GM10248 (cell line): ENCODE data around the gene MAPK10.

Experiments
- CTCF ChIA-PET: fragments of 300-600 bp; sonication (Branson Sonifier 250); formaldehyde crosslinking; extraction: SDS; loops from one replicate; lab custom pipeline; 2021; ENCODE audit warnings: antibody characterized with exemption; lab: Yijun Ruan, JAX
- POLR2A ChIA-PET: fragments of 350-650 bp; sonication (Branson Sonifier 250); formaldehyde crosslinking; extraction: SDS; loops from one replicate; lab custom pipeline; 2020; ENCODE audit warnings: antibody characterized with exemption; lab: Yijun Ruan, JAX
- DNase-seq: peaks from one replicate; pipeline ENCODE4 v3.0.0; 2012; ENCODE audit errors: extremely low spot score
- CTCF ChIP-seq: IDR thresholded peaks from 2 replicates; pipeline ENCODE4 v1.5.1; 2012; ENCODE audit warnings: mild to moderate bottlenecking, low read depth; ENCODE audit errors: extremely low read depth, missing control alignments, control extremely low read depth

The MAPK10 gene

DNA sequence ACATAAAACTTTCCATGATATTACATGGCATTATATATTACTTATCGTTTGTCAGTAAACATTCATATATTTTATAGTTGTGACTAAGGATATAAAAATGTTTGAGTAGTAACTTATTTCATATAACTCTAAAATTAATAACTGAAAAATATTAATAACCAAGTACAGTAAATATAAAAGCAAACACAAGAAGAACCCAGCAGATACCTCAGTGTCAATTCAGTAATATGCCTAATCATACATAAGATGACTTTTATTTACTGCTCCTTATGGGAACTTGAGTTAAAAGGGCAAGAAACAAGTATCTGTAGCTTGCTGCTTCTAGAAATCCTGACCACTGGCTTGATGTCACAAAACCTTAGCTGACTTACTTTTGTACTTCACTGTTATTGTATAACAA is 28.4 kb upstream of the MAPK10 start:
- no peak for TF ChIP-seq CTCF
- no peak for DNase-seq
- CTCF ChIA-PET = no interaction called here
- POLR2A ChIA-PET = no interaction called here

- DNase-seq = no peak
- TF ChIP-seq CTCF = no peak
- ChIA-PET POLR2A (no interaction called here), CTCF (no interaction called here)
These were observed 27.1 kb upstream of the MAPK10 start for GRCh38 chr4:86386817-86387415.

DNA sequence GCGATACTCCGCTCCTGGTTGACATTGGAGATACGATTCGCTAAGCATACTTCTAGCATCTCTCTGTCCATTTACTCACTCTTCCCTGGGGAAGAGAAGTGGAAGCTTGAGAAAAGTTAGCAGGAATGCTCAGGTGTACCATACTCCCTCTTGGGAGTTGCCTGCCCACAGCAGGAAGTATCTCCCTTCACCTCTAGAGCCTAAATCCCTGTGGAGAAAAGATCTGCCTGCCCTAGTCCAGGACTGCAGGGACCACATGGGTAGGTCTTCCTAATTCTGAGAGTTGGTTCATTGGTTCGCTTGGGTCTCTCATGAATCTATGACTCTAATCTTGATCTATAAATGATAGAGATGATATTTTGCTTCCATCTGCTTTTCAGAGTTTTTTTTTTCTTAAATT is 26.3 kb upstream of the MAPK10 start:
- DNase-seq = no peak
- no peak for TF ChIP-seq CTCF
- POLR2A ChIA-PET = no interaction called here
- CTCF ChIA-PET = no interaction called here

DNA sequence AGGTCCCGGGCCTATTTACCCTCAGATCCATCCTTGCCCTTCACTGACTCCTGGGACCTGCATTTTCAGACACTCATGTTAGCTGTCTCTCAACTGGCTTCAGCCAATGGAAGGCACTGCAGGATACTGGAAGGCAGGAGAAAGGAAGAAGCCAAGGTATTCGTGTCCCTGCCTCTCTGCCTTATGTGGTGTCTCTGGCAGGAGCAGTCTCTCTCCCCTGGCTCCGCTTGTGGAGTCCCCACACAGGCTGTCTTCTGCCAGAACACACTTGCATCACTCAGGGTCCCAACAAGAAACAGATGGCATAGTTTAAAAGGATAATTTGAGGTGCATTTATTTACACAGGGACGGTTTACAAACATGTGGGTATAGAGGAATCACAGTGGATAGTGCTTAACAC is 21.6 kb upstream of the MAPK10 start:
- CTCF ChIA-PET = no interaction called here
- no peak for TF ChIP-seq CTCF
- DNase-seq = no peak
- POLR2A ChIA-PET = no interaction called here

GRCh38 chr4:86380181-86380724 is 20.4 kb upstream of the MAPK10 start:
- CTCF ChIA-PET = no interaction called here
- POLR2A ChIA-PET = no interaction called here
- no peak for DNase-seq
- no peak for TF ChIP-seq CTCF

- POLR2A ChIA-PET = no interaction called here
- CTCF ChIA-PET = no interaction called here
- no peak for TF ChIP-seq CTCF
- no peak for DNase-seq
These were observed 17.0 kb upstream of the MAPK10 start for GRCh38 chr4:86376850-86377249.
